ENCODE results near the gene PIK3C3.

- TF ChIP-seq CTCF (IDR thresholded peaks at IDR 0.05) (no peak), POLR2A (IDR thresholded peaks at IDR 0.05) (no peak)
These were observed 37.7 kb downstream of the PIK3C3 start for GRCh38 chr18:41992703-41993102.
